Activated CD4-positive, alpha-beta T cell treated with anti-CD3 and anti-CD28 coated beads for 4 hours (primary cell): ENCODE data around the gene SGF29.
"Not testable (repeated sequence)": the region's sequence is repeated elsewhere in the genome, so short reads cannot be mapped to it uniquely, and the experiment has no call there.

Source experiments
- DNase-seq, 2 donors: peaks; one replicate each; pipeline ENCODE4 v3.0.0-alpha.2; 2020

The SGF29 gene

DNA sequence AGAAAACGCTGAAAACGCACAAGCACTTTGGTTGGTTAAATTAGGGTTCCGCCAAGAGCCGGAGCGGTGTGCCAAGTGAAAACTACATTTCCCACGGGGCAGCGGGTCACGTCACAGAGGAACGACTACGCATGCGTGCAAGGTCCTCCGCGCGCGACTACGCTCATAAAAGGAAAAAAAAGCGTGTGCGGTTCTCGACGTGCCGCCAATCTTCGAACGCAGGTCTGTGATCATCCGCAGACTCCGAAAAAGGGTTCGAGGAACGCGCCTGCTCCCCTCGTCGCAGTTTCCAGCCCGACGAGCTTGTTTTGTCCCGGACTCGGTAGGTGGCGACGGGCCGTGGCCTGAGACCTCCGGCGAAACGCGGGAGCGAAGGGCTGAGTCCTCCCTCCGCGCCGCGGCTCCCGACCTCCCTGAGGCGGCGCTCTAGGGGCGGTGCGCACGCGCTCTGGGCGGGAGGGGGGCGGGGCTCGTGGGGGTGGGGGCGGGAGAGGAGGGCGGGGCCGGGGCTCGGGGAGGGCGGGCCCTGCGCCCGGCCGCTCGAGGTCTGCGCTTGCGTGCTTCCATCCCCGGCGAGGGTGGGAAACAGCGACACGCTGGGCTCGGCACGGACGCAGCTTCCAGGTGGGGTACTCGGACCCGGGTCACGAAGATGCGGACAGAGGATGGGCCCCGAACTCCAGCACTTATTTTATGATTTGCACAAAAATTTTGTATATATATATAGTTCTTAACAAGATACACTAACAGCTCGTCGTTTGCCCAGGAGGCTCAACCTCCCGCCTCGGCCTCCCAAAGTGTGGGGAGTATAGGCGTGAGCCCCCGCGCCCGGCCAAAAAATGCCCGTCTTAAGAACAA is at the start of gene SGF29:
SGF29 (plus strand) TSS at position 145 of the 858 bp plus-strand sequence. CDS start 27,150 bp downstream, outside the sequence.
- peak; percentile 93 to 94 for DNase-seq

DNA sequence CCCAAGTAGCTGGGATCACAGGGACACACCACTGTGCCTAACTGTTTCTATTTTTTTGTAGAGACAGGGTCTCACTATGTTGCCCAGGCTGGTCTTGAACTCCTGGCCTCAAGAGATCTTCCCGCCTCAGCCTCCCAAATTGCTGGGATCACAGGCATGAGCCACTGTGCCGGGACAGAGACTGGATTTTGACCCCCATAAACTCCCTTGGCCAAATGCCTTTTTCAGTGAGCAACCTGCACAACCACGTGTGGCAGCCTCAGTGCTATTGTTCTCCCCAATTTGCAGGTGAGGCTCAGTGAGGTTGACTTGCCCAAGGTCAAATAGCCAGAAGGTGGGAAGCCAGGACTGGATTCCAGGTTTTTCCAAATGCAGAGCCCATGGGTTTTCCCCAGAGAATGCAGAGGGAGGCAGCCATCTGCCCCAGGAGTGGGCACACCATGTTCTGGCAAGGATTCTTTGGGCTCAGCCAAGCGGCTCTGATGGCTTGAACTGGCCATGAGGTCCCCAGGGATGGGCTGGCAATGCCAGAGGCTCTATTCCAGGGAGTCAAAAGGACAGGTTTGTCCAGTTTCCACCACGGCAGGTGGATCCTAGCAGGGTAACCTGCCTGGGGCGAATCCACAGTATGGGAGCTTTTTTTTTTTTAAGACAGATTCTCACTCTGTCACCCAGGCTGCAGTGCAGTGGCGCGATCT is 48.9 kb upstream of the SGF29 start:
- no peak for DNase-seq

GRCh38 chr16:28505489-28506137 is 48.1 kb upstream of the SGF29 start:
- DNase-seq: no peak

DNA sequence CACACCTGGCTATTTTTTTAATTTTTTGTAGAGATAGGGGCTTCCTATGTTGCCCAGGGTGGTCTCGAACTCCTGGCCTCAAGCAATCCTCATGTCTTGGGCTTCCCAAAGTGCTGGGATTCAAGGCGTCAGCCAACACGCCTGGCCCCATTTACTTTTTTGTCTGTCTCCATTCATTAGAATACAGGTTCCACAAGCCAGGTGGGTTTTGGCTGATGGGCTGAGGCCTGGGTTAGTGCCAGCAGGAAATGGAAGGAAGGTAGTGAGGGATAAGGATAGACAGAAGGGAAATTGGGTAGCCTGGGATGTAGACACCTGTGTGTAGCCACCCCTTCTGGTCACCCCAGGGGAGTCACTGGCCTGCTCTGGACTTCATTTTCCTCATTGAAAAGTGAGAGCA is 42.7 kb upstream of the SGF29 start:
- no peak for DNase-seq

- DNase-seq: no peak
Measured at GRCh38 chr16:28511801-28512789, 41.6 kb upstream of the SGF29 start.

GRCh38 chr16:28513484-28514181 is 40.1 kb upstream of the SGF29 start:
- no peak for DNase-seq

- DNase-seq: no peak
Measured at GRCh38 chr16:28514246-28514645, 39.5 kb upstream of the SGF29 start.

- no peak for DNase-seq
Measured at GRCh38 chr16:28520672-28521071, 33.0 kb upstream of the SGF29 start.

DNA sequence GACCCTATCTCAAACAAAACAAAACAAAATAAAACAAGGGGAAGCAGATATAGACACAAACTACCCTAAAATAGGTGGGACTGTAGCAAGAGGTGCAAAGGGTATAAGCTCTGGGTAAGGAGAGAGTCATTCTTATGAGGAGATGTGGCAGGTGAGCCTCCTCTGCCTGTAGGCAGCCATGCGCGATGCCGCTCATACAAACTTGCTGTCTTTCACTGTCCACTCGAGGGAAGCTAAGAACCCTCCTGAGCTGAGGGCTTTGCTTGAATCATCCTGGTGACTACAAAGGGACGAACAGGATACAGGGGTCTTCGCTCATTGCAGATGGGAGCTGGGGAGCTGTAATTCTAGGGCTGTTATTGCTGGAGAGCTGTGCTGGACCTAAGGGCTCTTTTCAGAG is 32.3 kb upstream of the SGF29 start:
- no peak for DNase-seq

GRCh38 chr16:28522792-28523191 is 30.9 kb upstream of the SGF29 start:
- DNase-seq: no peak

DNA sequence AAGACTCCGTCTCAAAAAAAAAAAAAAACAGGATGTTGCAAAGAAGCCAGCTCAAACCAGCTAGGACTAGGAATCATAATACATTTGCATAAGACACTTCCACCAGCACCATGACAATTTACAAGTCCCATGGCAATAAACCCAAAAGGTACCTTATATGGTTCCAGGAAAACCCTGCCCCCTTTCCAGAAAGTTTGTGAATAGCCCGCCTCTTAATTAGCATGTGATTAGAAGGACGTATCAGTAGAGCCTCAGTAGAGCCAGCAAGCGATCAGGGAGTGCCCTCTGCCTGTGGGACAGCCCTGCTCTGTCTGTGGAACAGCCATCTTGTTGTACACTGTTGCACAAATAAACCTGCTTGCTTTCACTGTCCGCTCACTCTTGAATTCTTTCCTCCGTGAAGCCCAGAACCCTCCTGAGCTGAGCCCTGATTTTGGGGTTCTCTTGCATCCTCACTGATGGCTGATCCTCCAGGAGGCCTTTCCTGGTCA is 29.0 kb upstream of the SGF29 start:
- no peak for DNase-seq

DNA sequence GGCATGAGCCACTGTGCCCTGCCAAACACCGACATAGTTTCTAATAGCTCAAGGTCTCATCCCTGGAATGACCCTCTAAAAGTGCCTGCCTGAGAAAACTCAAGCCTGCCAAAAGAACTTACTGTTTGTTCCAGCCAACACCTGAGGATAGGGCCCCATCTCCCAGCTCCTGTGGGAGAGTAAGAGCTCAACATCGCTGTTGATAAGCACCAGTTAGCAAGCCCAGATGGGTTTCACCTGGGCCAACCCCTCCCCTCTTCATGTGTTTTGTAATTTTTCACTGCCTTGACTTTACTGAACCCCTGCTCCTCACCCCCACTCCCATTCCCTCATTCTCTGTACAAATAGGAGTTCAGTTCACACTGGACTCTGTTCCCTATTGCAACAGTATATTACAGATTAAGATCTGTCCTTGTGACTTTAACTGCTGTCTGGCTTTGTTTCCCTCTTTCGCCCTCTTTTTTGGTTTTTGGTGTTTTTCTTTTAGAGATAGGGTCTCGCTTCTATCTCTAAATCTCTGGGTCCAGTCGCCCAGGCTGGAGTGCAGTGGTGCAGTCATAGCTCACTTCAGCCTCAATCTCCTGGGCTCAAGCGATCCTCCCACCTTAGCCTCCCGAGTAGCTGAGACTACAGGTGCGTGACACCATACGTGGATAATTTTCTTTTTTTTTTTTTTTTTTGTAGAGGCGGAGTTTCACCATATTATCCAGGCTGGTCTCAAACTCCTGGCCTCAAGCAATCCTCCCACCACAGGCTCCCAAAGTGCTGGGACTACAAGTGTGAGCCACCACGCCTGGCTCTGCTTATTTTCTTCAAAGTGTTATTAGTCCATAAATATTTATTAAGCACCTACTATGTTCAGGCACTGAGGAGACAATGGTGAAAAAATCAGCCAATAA is 27.3 kb upstream of the SGF29 start:
- no peak for DNase-seq

GRCh38 chr16:28527100-28527785 is 26.5 kb upstream of the SGF29 start:
- not testable (repeated sequence) for DNase-seq

- DNase-seq: no peak
Measured at GRCh38 chr16:28527985-28528384, 25.7 kb upstream of the SGF29 start.

DNA sequence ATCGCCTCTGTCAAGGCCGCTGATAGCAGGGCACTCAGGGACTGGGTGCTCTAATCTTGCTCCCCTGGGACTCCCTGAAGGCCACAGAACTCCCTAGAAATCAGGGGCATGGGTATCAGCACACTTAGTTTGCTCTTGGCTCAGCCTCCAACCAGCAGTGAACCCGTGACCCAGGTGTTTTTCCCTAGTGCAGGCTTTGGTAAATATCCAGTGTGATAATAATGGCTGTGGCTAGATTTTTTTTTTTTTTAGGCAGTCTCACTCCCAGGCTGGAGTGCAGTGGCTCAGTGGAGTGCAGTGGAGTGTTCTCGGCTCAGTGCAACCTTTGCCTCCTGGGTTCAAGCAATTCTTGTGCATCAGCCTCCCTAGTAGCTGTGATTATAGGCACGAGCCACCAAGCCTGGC is 25.3 kb upstream of the SGF29 start:
- DNase-seq: no peak

- DNase-seq: no peak
Measured at GRCh38 chr16:28529124-28529523, 24.6 kb upstream of the SGF29 start.

DNA sequence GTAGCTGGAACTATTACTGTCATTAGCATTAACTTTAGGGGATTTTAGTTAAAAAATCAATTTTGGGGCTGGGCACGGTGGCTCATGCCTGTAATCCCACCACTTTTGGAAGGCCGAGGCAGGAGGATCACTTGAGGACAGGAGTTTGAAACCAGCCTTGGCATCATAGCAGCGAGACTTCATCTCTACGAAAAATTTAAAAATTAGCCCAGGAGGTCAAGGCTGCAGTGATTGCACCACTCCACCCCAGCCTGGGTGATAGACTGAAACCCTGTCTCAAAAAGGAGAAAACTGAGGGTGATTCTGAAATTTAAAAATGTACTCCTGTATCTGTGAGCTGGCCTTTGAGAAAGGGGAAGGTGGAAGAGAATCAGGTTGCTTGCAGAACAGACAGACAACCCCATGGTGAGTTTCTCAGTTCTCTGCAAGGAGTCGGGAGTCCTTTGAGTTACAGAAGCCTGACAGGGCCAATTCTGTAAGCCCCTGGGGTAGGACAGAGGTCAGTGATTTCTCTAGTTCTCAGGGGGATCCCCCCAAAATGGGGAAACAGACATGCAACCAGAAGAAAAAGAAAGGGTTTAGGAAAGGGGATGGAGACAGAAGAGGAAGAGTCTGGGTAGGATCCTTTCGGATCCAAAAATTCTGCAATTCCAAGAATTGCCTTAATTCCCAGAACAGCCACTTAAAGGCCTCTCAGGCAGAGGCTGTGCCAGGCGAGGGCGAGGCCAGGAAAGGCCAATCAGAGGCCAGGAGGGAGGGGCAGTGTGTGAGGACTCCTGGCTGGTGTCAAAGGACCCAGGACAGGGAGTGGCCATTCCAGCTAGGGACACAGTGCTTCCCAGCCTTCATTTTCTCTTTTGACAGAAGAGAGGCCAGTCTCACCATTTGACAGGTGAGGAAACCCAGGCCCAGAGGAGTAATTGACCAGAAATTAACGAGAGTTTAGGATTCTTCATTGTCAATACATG is 21.7 kb upstream of the SGF29 start:
- DNase-seq: no peak

DNA sequence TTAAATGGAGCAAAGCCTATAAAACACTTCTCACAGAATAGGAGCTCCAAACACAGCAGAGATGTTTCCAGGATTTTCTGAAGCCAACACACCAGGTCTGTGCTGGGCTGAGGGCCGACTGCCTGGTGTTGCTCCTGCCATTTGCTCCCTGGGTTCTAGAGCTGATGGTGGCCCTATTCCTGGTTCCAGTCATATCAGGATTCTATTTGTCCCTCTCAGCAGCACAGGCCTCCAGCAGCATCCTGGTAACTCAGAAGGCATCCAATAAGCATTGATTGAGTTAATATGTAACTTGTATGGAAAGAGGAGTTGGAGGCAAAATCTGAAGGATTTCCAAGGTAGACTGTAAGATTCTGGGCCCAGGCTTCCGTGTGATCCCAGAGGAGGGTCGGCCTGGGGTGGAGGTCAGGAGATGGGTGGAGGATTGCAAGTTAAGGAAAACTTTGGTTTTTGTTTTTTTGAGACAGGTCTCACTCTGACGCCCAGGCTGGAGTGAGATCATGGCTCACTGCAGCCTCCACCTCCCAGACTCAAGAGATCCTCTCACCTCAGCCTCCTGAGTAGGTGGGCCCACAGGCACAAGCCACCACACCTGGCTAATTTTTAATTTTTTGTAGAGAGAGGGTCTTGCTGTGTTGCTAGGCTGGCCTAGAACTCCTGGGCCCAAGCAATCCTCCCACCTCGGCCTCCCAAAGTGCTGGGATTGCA is 20.6 kb upstream of the SGF29 start:
- no peak for DNase-seq
